HTR-8/SVneo (cell line): ENCODE data around the gene LY6G6C.
"Not testable (repeated sequence)": the region's sequence is repeated elsewhere in the genome, so short reads cannot be mapped to it uniquely, and the experiment has no call there.

Source experiments
- DNase-seq: peaks from one replicate; pipeline ENCODE4 v3.0.0; 2011; ENCODE audit warnings: low spot score, mixed read lengths; ENCODE audit not compliant: insufficient read length
- FAIRE-seq: peaks from 2 replicates; lab custom pipeline; 2011; peaks lifted over from hg19 to GRCh38; lab: Jason Lieb, UNC

LY6G6C gene

DNA sequence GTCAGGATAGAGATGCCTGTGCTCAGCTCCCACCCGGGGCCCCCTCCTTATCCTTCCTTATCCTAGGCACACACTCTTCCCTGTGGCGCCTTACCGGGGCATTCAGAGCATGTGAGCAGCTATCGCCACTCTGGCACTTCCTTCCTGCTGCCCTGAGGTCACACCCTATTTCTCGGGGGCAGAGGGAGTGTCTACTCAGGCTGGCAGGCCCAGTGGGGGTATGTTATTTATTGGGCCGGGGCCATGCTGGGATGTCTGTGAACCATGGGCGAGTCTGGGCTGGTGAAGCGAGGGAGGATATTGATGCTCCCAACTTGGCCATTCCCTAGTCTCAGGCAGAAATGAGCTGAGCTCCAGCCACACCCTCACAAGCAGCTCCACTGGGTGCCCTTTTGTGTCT, 10.3 kb downstream of the LY6G6C start:
- FAIRE-seq, result no peak

DNA sequence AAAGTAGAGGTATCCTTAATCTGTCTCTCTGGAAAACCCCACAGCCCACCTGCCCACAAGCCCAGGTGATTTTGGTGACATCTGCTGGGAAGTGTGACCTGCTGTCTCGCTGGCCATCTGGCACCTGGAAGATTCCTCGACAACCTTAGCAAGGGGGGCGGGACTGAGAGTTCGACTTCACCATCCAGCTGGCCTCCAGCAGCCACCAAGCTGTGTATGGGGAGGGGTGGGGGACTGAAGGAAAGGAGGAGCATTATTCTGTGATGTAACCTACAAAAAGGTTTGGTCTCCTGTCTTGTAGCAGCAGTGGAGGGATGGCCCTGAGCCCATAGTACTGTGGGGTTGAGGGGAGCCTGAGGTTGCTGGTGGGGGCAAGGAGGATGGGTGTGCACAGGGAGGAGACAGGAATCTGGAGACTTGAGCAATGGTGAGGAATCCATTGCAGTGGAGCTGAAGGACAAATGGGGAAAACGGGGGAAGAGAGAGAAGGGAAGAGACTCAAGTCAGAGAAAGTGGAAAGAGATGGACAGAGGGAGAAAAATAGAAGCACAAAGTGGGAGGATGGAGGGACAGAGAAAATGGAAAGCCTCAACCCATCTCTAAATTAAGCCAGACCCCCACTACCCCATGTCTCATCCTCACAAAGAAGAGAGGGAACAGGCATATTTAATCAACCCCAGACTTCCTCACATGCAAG, 10.9 kb downstream of the LY6G6C start:
- no peak for FAIRE-seq

More for the DNA sequence above, 10.3 kb downstream of the LY6G6C start:
- no peak for DNase-seq

GRCh38 chr6:31709157-31709556, 12.4 kb downstream of the LY6G6C start:
- FAIRE-seq, DNase-seq: not testable (repeated sequence)

More for the DNA sequence above, 10.9 kb downstream of the LY6G6C start:
- no peak for DNase-seq

DNA sequence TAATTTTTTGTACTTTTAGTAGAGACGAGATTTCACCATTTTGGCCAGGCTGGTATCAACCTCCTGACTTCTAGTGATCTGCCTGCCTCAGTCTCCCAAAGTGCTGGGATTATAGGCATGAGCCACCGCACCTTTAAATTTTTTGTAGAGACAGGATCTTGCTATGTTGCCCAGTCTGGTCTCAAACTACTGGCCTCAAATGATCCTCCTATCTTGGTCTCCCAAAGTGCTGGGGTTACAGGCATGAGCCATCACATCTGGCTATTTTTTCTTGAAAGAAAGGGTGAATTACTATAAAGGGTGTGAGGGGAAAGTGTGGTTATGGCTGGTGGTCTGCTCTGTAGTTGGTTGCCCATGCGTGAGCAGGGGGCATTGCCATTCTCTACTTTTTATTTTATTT, 13.3 kb downstream of the LY6G6C start:
- no peak for DNase-seq
- no peak for FAIRE-seq

DNA sequence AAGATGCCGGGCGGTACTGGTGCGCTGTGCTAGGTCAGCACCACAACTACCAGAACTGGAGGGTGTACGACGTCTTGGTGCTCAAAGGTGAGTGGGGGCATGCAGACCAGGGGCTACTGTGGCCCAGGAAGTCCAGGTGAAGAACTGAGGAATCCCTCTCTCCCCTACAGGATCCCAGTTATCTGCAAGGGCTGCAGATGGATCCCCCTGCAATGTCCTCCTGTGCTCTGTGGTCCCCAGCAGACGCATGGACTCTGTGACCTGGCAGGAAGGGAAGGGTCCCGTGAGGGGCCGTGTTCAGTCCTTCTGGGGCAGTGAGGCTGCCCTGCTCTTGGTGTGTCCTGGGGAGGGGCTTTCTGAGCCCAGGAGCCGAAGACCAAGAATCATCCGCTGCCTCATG, 13.8 kb downstream of the LY6G6C start:
- FAIRE-seq (no peak), DNase-seq (no peak)

GRCh38 chr6:31706599-31706998, 14.9 kb downstream of the LY6G6C start, which contains the start of gene LY6G6F:
TSS of gene LY6G6F (plus strand) at chr6:31706866. CDS start at chr6:31706907, 41 bp downstream.
- FAIRE-seq (no peak), DNase-seq (no peak)

DNA sequence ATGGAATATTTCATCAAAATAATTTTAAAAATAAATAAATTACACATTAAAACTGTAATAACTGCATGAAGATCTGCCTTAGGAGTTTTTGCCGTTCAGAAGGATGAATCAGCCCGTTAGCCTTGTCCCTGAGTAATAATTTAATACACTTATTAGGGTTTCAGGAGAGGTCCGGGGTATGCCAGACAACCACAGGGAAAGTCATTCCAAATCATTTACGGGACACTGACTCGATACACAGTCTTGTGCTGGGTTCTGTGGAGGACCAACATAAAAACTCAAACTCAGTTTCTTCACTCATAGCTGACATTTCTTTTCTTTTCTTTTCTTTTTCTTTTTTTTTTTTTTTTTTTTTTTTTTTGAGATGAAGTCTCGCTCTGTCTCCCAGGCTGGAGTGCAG, 15.6 kb downstream of the LY6G6C start:
- FAIRE-seq, result no peak
- no peak for DNase-seq

GRCh38 chr6:31702819-31703716, 18.5 kb downstream of the LY6G6C start, which contains the start of gene ABHD16A:
TSS of gene ABHD16A (minus strand) at chr6:31703324. CDS start at chr6:31703281, 43 bp downstream.
- FAIRE-seq (peak; percentile 98), DNase-seq (peak; percentile 99)

DNA sequence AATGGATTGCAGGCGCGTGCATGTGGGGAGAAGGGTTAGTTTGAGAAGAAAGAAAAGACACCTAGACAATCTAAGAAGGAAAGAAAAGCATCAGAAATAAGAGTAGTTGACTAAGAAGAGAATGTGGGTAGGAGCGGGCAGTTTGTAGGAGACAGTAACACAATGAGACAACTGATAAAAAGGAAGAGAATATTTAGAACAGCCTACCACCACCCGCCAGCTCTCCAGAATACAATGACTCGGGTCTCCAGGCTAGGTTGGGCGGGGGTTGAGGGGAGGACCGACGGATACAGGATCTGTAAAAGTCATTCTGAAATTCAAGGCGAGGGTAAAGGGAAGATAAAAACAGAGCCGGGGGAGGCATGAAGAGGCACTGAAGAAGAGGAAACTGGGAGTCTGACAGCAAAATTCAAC, 19.1 kb downstream of the LY6G6C start:
- DNase-seq (no peak), FAIRE-seq (no peak)

DNA sequence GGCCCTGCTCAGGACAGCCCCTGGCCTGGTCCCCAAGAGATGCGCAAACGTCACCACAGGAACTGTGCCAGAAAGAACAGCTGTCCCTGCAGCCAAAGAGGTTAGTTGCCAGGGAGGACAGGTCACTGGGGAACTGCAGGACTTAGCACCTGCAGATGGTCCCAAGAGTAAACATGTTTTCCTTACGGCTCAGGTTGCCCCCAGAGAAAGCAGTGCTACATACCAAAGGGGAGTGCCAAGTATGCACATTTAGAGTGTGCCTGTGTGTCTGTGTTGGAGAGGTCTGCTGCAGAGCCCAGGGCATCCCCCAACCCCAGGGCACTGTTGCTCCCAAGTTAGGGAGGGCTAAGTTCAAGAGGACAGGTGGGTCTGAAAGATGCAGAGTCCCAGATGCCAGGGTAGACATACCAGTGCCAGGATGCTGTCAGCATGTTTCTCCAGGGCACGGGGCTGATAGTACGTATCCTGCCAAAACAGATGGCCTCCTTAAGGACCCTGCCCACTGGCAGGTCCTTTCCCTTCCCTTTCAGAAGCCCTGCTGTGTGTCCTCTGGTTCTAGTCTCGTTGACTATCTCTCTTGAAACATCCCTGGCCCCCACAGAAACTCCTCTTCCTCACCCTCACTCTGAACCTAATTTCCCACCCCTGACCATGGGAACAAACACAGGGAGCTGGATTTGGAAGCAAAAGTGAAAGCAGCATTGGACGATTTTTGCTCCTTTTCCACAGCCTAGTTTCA, 19.7 kb downstream of the LY6G6C start:
- FAIRE-seq (no peak), DNase-seq (no peak)

GRCh38 chr6:31700740-31701401, 20.7 kb downstream of the LY6G6C start:
- DNase-seq, result no peak
- FAIRE-seq, result no peak

DNA sequence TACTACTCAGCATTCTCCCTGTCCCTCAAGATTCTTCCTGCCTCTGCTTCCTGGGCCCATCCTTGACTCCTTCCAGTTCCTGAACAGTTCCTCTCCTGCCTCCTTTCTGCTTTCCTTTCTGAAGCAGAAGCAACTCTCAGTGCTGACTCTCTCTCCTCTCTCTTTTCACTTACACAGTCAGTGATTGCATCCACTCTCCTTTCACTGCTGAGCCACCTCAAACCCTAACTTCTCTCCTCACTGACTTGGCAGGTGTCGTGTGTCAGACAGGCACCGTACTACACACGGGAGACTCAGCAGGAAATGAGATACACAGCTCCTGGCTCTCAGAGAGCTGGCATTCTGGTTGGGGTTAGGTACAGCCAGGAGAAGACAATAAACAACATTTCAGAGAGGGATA, 24.0 kb downstream of the LY6G6C start:
- no peak for FAIRE-seq

GRCh38 chr6:31693535-31693934, 28.0 kb downstream of the LY6G6C start:
- FAIRE-seq, result no peak
- no peak for DNase-seq

More for the DNA sequence above, 24.0 kb downstream of the LY6G6C start:
- DNase-seq, result no peak

DNA sequence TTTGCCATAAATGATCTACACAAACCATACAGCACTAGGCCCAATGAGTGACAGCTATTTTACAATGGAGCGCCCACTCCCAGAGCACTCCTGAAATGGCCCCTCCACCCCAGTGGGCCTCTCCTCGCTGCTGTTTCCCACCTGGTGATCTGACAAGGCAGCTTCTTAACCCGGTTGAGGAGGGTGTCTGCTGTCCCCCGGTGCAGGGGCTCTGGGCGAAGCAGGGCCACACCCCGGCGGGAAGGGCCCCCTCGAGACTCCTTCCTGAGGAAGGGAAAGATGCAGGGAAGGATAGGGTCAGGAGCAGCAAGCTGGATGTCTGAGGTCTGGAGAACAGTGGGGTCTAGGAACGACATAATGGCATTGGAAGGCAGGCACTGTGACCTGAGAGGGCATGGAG, 28.7 kb downstream of the LY6G6C start:
- FAIRE-seq (no peak), DNase-seq (no peak)

DNA sequence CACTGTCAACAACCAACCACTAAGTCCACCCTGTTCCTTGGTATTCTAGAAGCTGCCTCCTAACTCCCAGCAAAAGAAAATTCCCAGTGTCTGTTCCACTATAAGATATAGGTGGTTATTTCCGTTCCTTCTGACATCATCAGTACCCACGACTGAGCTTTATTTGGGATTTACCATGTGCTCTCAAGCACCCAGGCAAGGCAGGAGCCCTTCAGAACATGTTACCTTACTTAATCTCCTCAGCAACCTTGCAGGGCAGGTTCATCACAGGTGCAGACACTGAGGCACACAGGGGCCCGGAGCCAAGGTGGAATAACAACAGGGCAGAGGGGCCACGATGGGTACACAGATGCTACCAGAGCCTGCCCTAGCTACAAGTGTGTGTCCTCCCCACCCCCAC, 29.2 kb downstream of the LY6G6C start:
- FAIRE-seq, result no peak
- no peak for DNase-seq

DNA sequence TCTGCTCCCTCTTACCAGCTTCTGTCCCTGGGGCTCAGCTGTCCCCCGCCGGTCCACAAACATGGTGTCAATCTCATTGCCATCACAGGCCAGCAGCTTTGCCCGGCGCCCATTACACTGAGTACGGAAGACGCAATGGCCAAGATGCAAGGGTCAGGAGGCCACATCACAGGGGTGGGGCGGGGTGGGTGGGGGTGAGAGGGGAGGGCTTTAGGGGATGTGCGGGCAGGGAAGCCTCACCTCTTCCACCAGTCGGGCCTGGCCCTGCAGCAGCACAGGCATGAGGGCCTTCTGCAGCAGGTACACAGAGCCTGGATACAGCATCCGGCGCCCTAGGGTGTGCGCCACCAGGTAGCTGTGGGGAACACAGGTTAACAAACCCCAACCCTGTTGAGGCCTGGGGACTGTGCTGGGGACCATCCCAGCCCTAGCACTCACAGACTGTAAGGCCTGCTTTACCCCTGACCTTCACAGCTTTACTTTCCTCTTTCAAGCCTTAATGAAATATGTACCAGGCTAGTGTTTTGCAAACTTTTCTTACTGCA, 29.9 kb downstream of the LY6G6C start:
- no peak for DNase-seq
- no peak for FAIRE-seq

DNA sequence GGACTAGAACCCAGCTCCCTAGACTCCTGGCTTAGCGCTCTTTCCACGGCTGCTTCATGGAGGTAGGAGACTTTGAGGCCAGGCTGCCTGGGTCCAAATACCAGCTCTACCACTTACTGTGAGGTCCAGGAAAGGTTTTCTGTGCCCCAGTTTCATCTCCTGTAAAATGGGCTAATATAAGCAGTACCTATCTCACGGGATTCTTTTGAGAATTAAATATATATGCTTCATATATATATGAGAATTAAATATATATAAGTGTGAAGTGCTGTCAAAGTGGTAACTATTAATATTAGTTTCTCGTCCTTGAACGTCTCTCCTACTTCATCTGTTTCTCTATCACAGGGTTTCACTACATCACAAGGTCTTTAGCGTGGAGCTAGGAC, 30.5 kb downstream of the LY6G6C start:
- no peak for FAIRE-seq

GRCh38 chr6:31690231-31691077, 31.1 kb downstream of the LY6G6C start:
- no peak for DNase-seq
- no peak for FAIRE-seq

More for the DNA sequence above, 30.5 kb downstream of the LY6G6C start:
- DNase-seq, result no peak
